Adrenal gland (tissue), 5 donors: Measurements from ENCODE around the gene FOXA1.

Experiments used
- CTCF ChIP-seq, 6 experiments: fragments of 450-650 bp in 4 of 6; fragments of 200-600 bp in 2 of 6; sonication (generic) in 1 of 6; IDR thresholded peaks; 1 replicate in 5 of 6; 2 replicates in 1 of 6; pipeline versions ENCODE4 v1.5.1 to v1.8.0; 2016 to 2021; ENCODE audit warnings: antibody characterized with exemption in 6 of 6, mild to moderate bottlenecking in 2 of 6, moderate library complexity in 1 of 6
- POLR2A ChIP-seq, 2 donors: fragments of 450-650 bp; IDR thresholded peaks; one replicate each; pipeline ENCODE4 v1.6.1; 2017; ENCODE audit warnings: antibody characterized with exemption in 2 of 2, mild to moderate bottlenecking in 2 of 2, moderate library complexity in 1 of 2
- donor health status: DM: no; HTN: no; CAD: no.

DNA sequence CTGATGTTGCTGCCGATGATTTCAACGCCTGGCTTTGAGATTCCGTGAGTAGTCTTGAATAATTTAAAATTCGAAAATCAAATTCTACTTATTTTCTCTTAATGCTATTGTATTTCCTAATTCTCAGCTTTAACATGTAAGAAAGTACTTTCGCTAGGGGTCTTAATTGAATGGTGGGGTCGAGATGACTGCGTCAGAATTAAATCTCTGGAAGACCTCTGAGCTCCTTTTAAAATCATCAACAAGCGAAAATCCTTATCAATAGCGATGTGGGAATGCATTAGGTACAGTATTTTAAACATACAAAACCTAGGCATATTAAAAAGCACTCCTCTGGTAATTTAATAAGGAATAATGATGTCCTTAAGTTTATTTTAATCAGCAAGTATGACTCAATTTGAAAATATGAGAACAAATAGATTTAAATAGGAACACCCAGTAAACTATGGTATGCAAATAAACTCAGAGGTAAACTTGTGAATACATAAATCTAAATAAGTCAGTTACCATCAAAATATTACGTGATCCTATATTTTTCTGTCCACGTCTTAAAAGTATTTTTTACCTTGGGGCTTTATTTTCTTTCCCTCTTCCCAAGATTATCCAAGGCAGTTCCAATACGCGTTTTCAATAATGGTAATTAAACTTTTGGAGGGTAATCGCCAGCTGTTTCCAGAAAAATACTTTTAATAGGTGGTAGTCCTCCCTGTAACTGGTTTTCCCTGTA is 1.4 kb downstream of the FOXA1 start:
- no peak for TF ChIP-seq POLR2A (IDR thresholded peaks at IDR 0.05)
- no peak for TF ChIP-seq CTCF (IDR thresholded peaks at IDR 0.05)
